Measurements from ENCODE around the gene CACNA2D2.

The CACNA2D2 gene

GRCh38 chr3:50495609-50496423 is 7.6 kb downstream of the CACNA2D2 start:
- no peak for DNase-seq

- DNase-seq: no peak
Observed at GRCh38 chr3:50494126-50494525, 9.3 kb downstream of the CACNA2D2 start.

GRCh38 chr3:50493623-50494022 is 9.8 kb downstream of the CACNA2D2 start:
- no peak for DNase-seq

- no peak for DNase-seq
Observed at GRCh38 chr3:50493086-50493485, 10.3 kb downstream of the CACNA2D2 start.

DNA sequence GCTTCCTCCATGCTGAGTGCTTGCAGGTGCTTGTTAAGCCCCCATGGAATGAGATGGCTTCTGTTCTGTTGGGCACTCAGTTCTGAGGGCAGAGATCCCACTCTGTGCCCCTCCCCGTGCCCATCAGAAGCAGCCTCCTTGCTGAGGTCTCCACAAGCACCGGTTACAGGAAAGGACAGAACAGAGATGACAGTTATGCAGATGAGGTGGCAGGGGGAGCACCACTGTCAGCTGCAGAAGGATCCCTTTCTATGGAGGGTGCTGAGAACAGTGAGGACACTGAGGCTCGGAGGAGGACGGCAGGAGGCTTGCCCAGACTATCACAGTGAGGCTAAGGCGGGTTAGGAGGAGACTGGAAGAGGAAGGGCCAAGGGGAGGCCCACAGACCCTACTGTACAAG is 12.4 kb downstream of the CACNA2D2 start:
- DNase-seq: no peak

DNA sequence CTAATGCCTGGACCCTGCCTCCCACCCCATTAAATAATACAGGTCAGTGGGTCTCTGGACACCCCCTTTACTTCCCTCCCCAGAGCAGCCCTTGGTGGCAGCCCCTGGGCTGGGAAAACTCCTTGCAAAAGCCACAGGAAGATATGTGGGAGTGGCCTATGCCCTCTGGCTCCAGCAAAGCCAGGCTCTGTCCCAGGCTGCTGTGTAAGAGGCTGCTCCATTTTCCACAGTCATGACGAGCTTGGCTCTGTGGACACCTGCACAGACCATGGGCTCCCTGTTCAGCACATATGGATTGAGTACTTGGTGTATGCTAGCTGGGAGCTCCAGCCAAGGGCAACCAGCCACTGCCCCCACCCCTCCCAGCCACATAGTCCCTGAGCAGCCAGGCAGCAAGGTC is 13.0 kb downstream of the CACNA2D2 start:
- no peak for DNase-seq

DNA sequence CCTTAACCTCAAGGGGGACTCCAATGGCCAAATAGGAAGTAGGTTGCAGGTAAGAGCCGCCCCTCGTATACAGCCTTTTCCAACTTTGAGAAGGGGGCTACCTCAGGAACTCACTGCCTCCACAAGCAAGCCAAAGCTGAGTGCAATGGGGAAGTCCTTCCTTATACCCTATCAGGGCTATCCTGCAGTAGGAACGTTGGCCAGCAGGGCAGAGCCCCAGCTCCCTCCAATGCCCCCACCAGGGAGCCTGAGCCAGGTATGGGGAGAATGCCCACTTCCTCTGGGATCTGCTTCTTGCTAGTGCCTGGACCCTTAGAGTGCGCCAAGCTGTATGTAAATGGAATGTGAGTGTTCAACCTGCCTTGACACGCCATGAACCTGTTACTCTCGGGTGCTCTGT is 16.3 kb downstream of the CACNA2D2 start:
- DNase-seq: no peak

GRCh38 chr3:50486219-50486888 is 17.1 kb downstream of the CACNA2D2 start:
- DNase-seq: no peak

DNA sequence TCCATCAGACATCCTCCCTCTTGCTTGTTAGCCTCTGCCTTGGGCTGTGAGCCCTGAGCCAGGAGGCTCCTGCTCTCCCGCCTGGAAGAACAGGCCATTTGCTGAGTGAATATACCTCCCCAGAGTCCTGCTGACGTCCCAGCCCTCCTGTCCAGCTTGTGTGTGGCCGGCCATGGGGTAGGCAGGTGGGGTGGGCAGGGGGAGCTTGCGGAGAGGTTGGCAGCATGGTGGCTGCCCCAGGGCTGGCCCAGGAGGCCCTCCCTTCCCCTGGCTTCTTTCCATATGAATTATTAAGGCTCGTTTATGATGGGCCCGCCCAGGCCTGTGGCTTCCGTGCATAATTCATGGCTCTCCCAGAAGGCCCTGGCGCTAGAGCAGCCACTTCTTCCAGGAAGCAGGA is 18.7 kb downstream of the CACNA2D2 start:
- DNase-seq: no peak

- DNase-seq: no peak
Observed at GRCh38 chr3:50483374-50483773, 20.1 kb downstream of the CACNA2D2 start.

- no peak for DNase-seq
Observed at GRCh38 chr3:50481992-50482391, 21.4 kb downstream of the CACNA2D2 start.

DNA sequence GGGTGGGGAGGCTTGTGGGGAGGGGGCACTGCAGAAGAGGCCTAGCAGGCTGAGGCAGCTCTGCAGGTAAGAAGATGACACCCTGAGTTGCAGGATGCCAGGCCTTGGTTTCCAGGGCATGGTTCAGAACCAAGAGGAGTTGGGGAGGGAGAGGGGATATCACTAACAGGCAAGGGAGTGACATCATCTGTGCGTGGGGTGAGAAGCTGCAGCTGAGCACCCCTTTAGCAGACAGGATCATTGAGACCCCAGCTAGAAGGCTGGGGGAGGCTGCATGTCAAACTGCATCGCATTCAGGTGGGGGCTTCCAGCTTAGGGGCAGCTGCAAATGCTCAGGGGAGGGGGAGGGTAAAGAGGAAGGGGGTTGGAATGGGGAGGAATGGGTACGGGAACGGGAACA is 23.0 kb downstream of the CACNA2D2 start:
- no peak for DNase-seq

DNA sequence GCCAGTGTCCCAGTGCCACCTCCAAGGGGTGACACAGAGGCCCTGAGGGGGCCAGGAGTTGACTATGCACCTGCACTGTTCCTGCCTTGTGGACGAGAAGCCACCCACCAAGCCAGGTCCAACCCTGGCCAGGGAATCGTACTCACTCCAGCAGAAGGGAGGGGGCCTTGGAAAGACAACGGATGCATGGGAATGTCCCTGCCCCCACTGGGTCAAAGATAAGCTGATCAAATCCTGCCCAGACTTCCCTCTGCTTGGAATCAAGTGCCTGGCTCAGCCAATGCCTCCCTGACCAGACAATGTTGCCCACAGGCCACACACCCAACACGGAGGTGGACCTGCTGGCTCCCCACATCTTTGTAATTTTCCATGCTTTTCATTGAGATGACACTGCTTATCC is 23.9 kb downstream of the CACNA2D2 start:
- DNase-seq: no peak

DNA sequence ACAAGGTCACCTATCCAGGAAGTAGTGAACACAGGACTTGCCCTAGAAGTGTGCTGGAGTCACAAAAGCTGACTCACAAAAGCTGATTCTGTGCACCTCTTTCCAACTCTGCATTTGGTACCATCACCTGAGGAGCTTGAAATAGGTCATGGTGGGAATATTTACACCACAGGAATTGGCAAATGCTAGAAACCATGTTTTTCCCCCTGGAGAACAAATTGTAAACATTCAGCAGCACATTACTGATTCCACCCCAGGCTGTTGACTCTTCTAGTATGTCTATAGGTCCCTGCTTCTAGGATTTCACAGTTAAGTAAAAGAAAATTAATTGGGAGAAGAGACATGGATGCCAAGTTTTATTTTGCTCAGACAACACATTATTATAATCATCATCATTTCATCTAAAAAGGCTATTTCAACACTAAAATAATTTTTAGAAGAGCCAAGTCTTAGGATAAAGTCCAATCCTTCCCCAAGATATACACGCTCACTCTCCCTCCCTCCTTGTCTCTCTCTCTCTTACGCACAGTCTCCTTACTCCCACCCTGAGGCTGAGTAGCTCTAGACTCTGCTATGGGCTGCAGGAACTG is 24.7 kb downstream of the CACNA2D2 start:
- DNase-seq: no peak

DNA sequence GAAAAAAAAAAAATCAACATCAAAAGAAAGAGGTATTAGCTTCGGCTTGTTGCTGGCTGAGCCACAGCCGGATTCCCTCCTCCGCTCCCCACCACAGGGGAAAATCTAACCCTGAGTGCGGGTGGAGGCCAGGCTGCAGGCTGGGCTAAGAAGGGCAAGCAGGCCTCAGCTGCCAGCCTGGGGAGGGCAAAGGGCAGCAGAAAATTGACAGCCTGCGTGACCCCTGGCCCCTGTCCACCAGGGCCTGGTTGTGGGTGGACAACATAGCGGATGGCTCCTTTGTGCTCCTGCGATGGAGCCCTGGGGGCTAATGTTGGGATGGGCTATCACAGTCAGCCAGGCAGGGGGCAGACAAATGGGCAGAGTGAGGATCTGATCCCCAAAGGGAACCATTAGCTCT is 25.4 kb downstream of the CACNA2D2 start:
- DNase-seq: no peak

DNA sequence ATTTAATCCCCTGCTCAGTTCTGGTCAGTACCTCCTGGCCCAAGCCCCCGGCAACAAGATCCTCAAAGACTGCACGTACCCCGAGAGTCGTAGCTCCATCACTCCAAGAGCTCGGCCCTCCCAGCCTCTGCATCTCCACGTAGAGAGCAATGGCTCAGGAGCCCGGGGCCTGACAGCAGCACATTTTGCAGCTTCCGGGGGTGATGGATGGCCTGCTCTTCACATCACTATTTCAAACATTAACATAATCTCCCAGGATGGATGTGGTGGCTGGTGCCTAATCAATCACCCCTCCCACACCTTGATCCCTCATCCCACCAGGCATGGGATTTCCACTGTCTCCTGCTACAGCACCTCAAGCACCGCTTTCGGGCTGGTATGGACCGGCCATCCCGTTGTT is 28.1 kb downstream of the CACNA2D2 start:
- DNase-seq: no peak

DNA sequence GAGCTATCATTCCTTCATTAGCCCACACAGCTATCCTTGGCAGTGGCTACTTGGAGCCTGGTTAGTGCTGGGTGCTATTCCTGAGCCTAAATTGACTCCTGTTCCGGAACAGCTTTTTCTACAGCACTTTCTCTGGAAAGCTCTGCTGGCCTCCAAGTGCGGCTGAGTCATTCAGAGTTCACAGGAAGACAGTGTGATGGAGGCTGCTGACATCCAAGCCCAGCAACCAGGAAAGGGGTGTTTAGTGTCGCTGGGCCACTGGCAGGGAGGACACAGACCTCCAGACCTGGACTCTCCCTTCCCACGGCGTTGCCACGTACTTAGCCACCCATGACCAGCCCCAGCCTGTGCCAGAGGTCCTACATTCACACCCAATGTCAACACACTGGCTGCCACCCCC is 28.7 kb downstream of the CACNA2D2 start:
- DNase-seq: no peak

- no peak for DNase-seq
Observed at GRCh38 chr3:50473768-50474167, 29.7 kb downstream of the CACNA2D2 start.

GRCh38 chr3:50472958-50473357 is 30.5 kb downstream of the CACNA2D2 start:
- no peak for DNase-seq

DNA sequence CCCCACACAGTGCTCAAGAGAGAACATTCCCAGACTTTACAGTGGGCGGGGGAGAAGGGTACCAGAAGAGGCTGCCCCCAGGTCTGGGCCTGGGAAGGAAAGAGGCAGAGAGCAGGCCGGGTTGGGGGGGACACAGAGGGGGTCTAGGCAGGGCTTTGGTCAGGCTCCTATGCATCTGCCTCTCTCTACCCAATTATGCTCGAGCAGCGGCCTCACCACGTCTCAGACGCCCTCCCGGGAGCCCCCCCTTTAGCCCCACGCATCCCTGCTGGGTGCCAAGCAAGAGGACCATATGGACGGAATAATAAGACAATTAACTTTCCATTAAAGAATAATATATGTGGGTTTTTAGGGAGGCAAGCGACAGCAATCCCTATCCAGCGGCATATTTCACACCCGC is 32.8 kb downstream of the CACNA2D2 start:
- DNase-seq: no peak

DNA sequence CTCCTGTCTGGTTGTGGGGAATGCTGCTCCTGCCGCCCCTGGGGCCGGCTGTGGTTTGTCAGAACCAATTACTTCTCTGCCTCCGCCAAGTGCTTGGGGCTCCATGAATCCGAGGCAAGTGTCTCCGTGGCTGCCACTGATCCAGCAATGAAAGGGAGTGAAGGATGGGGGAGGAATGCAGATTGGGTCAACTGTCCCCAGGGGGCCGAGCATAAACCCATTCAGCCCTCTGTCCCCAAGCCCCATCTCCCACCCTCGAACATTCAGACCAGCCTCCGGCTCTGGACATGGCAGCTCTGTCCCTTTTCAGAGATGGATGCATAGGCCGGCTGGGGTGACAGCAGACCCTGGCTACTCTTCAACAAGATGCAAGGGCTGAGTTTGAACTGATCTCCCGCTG is 35.5 kb downstream of the CACNA2D2 start:
- no peak for DNase-seq

DNA sequence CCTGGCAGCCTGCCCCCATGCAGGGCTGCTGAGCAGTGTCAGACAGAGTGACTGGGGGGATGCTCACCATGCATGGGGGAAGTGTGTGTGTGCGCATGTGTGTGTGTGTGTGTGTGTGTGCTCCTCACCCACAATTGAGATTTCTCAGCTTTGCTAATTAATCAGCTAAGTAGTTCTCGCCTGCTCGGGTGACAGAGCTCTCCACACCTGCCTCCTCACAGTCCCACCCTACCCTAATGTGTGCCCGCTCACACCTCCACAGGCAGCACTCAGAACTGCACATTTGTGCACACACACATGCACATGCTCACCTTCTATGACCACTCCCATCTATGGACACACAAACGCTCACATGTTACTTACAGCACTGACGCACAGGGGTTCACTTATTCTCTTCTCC is 37.3 kb downstream of the CACNA2D2 start:
- no peak for DNase-seq

DNA sequence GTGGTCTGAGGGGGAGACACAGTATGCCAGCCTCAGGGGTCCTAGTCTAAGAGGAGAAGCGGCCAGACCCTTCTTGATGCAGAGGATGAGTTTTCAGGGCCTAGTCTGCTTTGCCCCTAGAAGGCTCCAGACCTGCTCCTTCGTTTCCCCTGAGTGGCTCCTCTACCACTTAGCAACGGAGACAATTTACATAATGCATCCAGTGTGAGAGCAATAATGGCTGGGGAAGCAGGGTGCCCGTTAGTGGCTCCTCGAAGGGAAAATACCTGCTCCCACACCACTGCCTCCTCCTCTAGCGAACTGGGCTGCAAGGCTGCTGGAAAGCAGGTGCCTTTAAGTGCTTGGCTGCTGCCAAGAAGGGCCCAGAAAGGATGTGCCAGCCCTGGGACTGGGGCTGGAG is 38.9 kb downstream of the CACNA2D2 start:
- DNase-seq: no peak

DNA sequence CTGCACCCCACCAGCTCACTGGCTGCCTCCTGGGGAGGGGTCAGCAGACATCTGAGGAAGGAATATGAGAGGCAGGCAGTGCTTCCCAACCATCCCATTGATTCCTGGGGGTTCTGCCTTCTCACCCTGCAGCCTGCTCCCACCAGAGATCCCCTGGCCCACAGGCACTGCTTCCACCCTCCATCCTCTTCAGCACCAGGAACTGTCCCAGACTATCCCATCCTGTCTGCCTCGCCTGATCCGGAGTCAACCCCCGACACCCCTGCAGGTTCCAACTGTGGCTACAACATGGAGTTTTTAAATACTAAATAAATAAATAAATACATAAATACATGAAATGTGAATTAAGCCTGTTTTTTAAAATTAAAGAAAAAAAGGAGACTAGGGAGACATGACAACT is 43.6 kb downstream of the CACNA2D2 start:
- no peak for DNase-seq
